ENCODE data around the gene COL9A2.
A peak's percentile ranks its signal among the peaks of the same experiment; 100 is the strongest.

Gene COL9A2

DNA sequence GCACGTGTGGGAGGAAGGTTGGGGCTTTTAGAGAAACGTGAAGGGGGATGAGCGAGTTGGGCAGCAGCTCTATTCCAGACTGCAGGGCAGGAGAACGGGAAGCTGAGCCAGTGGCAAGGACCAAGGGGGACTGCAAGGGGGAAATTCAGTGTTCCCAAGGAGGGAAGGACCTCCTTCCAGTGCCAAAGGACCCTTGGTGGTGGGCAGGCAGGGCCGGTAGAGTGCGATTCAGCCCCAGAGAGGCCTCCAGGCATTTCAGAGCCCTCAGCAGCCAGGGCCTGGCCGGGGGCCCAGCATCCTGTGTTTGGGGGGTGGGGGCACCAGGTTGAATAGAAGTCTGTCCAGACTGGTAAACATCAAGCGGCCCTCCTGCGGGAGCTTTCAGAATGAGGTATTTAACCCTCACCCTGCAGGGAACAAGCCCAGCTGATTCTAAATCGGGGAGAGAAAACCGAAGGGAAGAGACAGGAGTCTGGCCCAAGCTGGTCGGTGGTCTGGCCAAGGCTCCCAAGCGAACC is 2.3 kb downstream of the COL9A2 start:
- no peaks in the 10 kb centered on the region for H3K36me3 ChIP-seq (ENCODE audit: low read length)
- H3K4me2 ChIP-seq (ENCODE audit: low read depth, low read length, poor library complexity, severe bottlenecking): peak overlapping the region; percentile 61
- H3K27me3 ChIP-seq (ENCODE audit: low read length): no peaks in the 10 kb centered on the region
- peak overlapping the region; percentile 87 for H2AFZ ChIP-seq (ENCODE audit: low read depth, low read length, severe bottlenecking)
- H3K9ac ChIP-seq (ENCODE audit: low read length): peak overlapping the region; percentile 41
- H3F3A ChIP-seq (ENCODE audit: insufficient read depth): no peaks in the 10 kb centered on the region
- H3K9me3 ChIP-seq (ENCODE audit: insufficient read depth, low read length): no peaks in the 10 kb centered on the region
- no peaks in the 10 kb centered on the region for H4K20me1 ChIP-seq (ENCODE audit: low read depth, low read length)
- TF ChIP-seq, protein P1, sequence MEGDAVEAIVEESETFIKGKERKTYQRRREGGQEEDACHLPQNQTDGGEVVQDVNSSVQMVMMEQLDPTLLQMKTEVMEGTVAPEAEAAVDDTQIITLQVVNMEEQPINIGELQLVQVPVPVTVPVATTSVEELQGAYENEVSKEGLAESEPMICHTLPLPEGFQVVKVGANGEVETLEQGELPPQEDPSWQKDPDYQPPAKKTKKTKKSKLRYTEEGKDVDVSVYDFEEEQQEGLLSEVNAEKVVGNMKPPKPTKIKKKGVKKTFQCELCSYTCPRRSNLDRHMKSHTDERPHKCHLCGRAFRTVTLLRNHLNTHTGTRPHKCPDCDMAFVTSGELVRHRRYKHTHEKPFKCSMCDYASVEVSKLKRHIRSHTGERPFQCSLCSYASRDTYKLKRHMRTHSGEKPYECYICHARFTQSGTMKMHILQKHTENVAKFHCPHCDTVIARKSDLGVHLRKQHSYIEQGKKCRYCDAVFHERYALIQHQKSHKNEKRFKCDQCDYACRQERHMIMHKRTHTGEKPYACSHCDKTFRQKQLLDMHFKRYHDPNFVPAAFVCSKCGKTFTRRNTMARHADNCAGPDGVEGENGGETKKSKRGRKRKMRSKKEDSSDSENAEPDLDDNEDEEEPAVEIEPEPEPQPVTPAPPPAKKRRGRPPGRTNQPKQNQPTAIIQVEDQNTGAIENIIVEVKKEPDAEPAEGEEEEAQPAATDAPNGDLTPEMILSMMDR (IDR thresholded peaks at IDR 0.05; ENCODE audit: insufficient read depth, low read length, poor library complexity, severe bottlenecking): no peak
- TF ChIP-seq EZH2phosphoT487 (conservative IDR thresholded peaks at IDR 0.05; ENCODE audit: low read length): no peak
- no peaks in the 10 kb centered on the region for H3K79me2 ChIP-seq (ENCODE audit: insufficient read depth, low read length)
- H3K4me3 ChIP-seq (ENCODE audit: insufficient read depth, low read length, poor library complexity, severe bottlenecking): no peak overlapping the region
- no peak overlapping the region for H3K27ac ChIP-seq (ENCODE audit: low read depth, low read length)
- no peaks in the 10 kb centered on the region for H3K9me2 ChIP-seq (replicated peaks; ENCODE audit: insufficient read depth, low read length)

DNA sequence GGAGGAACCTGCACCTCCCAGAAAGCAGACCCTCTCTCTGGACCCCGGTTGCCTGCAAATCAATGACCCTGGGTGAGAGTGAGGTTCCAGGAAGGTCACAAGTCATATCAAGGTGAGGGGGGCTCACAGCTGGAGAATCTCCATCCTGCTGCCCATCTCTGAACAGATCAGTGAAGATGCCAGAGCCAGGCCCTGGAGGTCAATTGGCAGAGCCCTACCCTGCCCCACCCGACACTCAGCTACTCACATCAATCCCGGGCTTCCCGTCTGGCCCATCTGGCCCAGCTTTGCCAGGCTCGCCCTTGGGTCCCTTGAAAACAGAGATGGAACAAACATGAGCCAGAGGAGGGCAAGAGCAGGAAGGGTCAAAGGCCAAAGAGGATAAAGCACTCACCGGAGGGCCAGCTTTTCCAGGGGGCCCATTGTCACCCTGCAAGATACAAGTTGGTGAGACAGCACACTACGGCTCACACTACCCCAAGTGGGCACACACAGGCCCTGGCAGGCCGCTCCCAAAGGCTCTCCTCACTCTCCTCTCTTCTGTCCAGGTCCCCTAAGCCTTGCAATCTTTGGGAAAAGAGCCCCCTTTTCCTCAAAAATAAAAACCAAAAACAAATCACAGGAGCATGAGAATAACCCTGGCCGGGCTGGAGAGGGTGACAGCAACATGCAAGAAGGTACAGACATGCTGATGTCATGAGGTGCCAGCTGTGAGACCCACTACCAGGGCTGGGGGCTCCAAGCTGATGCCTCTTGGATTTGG is 2.9 kb downstream of the COL9A2 start:
- no peak overlapping the region for H3K27ac ChIP-seq (ENCODE audit: low read depth, low read length)
- H2AFZ ChIP-seq (ENCODE audit: low read depth, low read length, severe bottlenecking): no peak overlapping the region
- no peaks in the 10 kb centered on the region for H3K79me2 ChIP-seq (ENCODE audit: insufficient read depth, low read length)
- H3K9ac ChIP-seq (ENCODE audit: low read length): 0 out of 2 replicates have a peak overlapping the region, but pooled peaks have one; percentile 41
- no peaks in the 10 kb centered on the region for H3F3A ChIP-seq (ENCODE audit: insufficient read depth)
- TF ChIP-seq EZH2phosphoT487 (conservative IDR thresholded peaks at IDR 0.05; ENCODE audit: low read length): no peak
- TF ChIP-seq, protein P1 (IDR thresholded peaks at IDR 0.05; ENCODE audit: insufficient read depth, low read length, poor library complexity, severe bottlenecking): no peak
- no peaks in the 10 kb centered on the region for H3K27me3 ChIP-seq (ENCODE audit: low read length)
- H3K9me3 ChIP-seq (ENCODE audit: insufficient read depth, low read length): no peaks in the 10 kb centered on the region
- no peak overlapping the region for H3K4me3 ChIP-seq (ENCODE audit: insufficient read depth, low read length, poor library complexity, severe bottlenecking)
- no peaks in the 10 kb centered on the region for H3K9me2 ChIP-seq (replicated peaks; ENCODE audit: insufficient read depth, low read length)
- no peaks in the 10 kb centered on the region for H4K20me1 ChIP-seq (ENCODE audit: low read depth, low read length)
- no peak overlapping the region for H3K4me2 ChIP-seq (ENCODE audit: low read depth, low read length, poor library complexity, severe bottlenecking)
- H3K36me3 ChIP-seq (ENCODE audit: low read length): no peaks in the 10 kb centered on the region

DNA sequence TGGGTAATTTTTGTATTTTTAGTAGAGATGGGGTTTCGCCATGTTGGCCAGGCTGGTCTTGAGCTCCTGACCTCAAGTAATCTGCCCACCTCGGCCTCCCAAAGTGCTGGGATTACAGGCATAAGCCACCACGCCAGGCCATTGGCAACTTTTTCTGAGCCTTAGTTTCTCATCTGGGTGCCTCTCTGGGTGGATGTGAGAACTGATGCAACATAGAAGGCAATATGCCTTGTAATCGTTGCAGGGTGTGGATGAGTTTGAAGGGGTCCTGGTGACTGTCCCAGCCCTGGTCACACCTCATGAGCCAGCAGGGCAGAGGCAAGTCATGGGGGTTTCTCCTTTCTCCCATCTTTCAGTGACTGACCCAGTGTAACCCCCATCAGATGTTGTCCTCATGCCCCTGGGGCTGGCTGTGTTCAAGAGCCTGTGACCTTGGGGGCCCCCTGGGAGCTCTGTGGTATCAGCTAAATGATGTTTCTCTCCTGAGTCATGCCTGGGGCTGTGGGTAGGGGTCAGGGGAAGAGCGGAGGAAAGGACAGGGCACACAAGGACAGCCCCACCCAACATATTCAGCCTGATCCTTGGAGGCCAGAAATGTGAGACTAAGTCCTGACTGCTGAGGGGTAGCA is 3.6 kb downstream of the COL9A2 start:
- Histone ChIP-seq H3K9ac (ENCODE audit: low read length) (no peak overlapping the region), H4K20me1 (ENCODE audit: low read depth, low read length) (no peaks in the 10 kb centered on the region), H3K36me3 (ENCODE audit: low read length) (no peaks in the 10 kb centered on the region), H3K4me2 (ENCODE audit: low read depth, low read length, poor library complexity, severe bottlenecking) (no peak overlapping the region), H3K27ac (ENCODE audit: low read depth, low read length) (no peak overlapping the region), H3F3A (ENCODE audit: insufficient read depth) (no peaks in the 10 kb centered on the region), H3K79me2 (ENCODE audit: insufficient read depth, low read length) (no peaks in the 10 kb centered on the region), H2AFZ (ENCODE audit: low read depth, low read length, severe bottlenecking) (no peak overlapping the region), H3K9me3 (ENCODE audit: insufficient read depth, low read length) (no peaks in the 10 kb centered on the region), H3K27me3 (ENCODE audit: low read length) (no peaks in the 10 kb centered on the region), H3K4me3 (ENCODE audit: insufficient read depth, low read length, poor library complexity, severe bottlenecking) (no peak overlapping the region), H3K9me2 (replicated peaks; ENCODE audit: insufficient read depth, low read length) (no peaks in the 10 kb centered on the region)
- TF ChIP-seq, protein P1 (IDR thresholded peaks at IDR 0.05; ENCODE audit: insufficient read depth, low read length, poor library complexity, severe bottlenecking): no peak
- no peak for TF ChIP-seq EZH2phosphoT487 (conservative IDR thresholded peaks at IDR 0.05; ENCODE audit: low read length)

Measured in SU-DHL-6 (cell line).